ENCODE results near the gene CPEB1. TPM values are rescaled to one million over a fixed set of nuclear protein-coding genes. Genes with fewer than 3 reads are reported as not detected.

Gene CPEB1
- total RNA-seq, 1 experiment from 2014 or later: 1.0 TPM

GRCh38 chr15:82539691-82540054 lies 107.5 kb downstream of the CPEB1 start:
- H3K9ac ChIP-seq (ENCODE audit: extremely low read depth, insufficient read length, low read length): peak overlapping the region; percentile 89
- Mint-ChIP-seq H3K4me3 (peak overlapping the region; percentile 95 to 99), H3K36me3 (ENCODE audit: insufficient read depth in 1 of 3, low read depth in 3 of 3) (peaks cover 45 to 53% (median 51%) of the 10 kb centered on the region in 3 experiments), H3K9me3 (peaks cover 0 to 8% of the 10 kb centered on the region in 2 experiments; a peak in 1 of 5 replicates), H3K4me1 (peaks cover 41% of the 10 kb centered on the region in 2 experiments), H3K27ac (peak overlapping the region; percentile 95 to 99 (median 98)), H3K27me3 (ENCODE audit: low read depth) (no peaks in the 10 kb centered on the region; the same call in none of the 2 replicates)
- peak overlapping the region; percentile 3 for H2BK5ac ChIP-seq (ENCODE audit: insufficient read length, low read length)
- no peak overlapping the region for H2BK120ac ChIP-seq (ENCODE audit: low read depth, low read length, poor library complexity, severe bottlenecking)
- no peaks in the 10 kb centered on the region for H4K20me1 ChIP-seq (ENCODE audit: control insufficient read depth, insufficient read depth, insufficient read length)
- no peak overlapping the region for H3K23ac ChIP-seq (ENCODE audit: insufficient read length, low read depth, low read length)
- no peak overlapping the region for H3T11ph ChIP-seq (ENCODE audit: low read length)
- H3K79me2 ChIP-seq (ENCODE audit: insufficient read depth, low read length): peaks cover 12% of the 10 kb centered on the region; the same call in 1 of the 2 replicates
- peak overlapping the region; percentile 89 for H3K18ac ChIP-seq (ENCODE audit: insufficient read length, low read depth, low read length)
- no peak overlapping the region for H2BK15ac ChIP-seq (ENCODE audit: low read depth, low read length)
- H2AK5ac ChIP-seq (ENCODE audit: insufficient read length, low read length): no peak overlapping the region
- peak overlapping the region; percentile 72 for H3K14ac ChIP-seq (ENCODE audit: insufficient read depth, low read length)
- H3K79me1 ChIP-seq (ENCODE audit: insufficient read depth, low read depth, low read length, poor library complexity, severe bottlenecking): no peaks in the 10 kb centered on the region
- no CpG with 5 or more reads among the region's 23 CpGs for WGBS (ENCODE audit: extremely low coverage, insufficient read length, low lambda C conversion rate)
- no peak overlapping the region for H3K56ac ChIP-seq (ENCODE audit: insufficient read length, low read depth, low read length)
- H4K8ac ChIP-seq (replicated peaks; ENCODE audit: insufficient read length, low read depth, low read length): no peak overlapping the region
- H3K4me2 ChIP-seq (ENCODE audit: insufficient read depth, insufficient read length, low read length): peak overlapping the region; percentile 87
- H2AFZ ChIP-seq (ENCODE audit: low read length): no peak overlapping the region
- no peak overlapping the region for H3K27ac ChIP-seq (ENCODE audit: insufficient read length, low read depth, low read length)
- H3K23me2 ChIP-seq (ENCODE audit: insufficient read length, low read depth, low read length, poor library complexity, severe bottlenecking): peaks cover 6% of the 10 kb centered on the region
- DNase-seq: no peak
- no peak overlapping the region for H2BK20ac ChIP-seq (ENCODE audit: low read depth, low read length, poor library complexity, severe bottlenecking)
- TF ChIP-seq, protein P1, sequence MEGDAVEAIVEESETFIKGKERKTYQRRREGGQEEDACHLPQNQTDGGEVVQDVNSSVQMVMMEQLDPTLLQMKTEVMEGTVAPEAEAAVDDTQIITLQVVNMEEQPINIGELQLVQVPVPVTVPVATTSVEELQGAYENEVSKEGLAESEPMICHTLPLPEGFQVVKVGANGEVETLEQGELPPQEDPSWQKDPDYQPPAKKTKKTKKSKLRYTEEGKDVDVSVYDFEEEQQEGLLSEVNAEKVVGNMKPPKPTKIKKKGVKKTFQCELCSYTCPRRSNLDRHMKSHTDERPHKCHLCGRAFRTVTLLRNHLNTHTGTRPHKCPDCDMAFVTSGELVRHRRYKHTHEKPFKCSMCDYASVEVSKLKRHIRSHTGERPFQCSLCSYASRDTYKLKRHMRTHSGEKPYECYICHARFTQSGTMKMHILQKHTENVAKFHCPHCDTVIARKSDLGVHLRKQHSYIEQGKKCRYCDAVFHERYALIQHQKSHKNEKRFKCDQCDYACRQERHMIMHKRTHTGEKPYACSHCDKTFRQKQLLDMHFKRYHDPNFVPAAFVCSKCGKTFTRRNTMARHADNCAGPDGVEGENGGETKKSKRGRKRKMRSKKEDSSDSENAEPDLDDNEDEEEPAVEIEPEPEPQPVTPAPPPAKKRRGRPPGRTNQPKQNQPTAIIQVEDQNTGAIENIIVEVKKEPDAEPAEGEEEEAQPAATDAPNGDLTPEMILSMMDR (conservative IDR thresholded peaks at IDR 0.05): no peak
- H3K9me3 ChIP-seq (ENCODE audit: control insufficient read depth, low read depth, low read length): no peaks in the 10 kb centered on the region
- H2BK12ac ChIP-seq (ENCODE audit: insufficient read length, low read depth, low read length): no peak overlapping the region
- H3K4me1 ChIP-seq (ENCODE audit: insufficient read depth, low read length): peaks cover 6% of the 10 kb centered on the region; the same call in 1 of the 2 replicates
- peak overlapping the region; percentile 89 for H3K4ac ChIP-seq (ENCODE audit: low read depth, low read length)
- H4K91ac ChIP-seq (ENCODE audit: insufficient read length, low read depth, low read length): no peak overlapping the region
- no peaks in the 10 kb centered on the region for H3K27me3 ChIP-seq (ENCODE audit: insufficient read depth, low read length)
- H4K5ac ChIP-seq (ENCODE audit: insufficient read length, low read depth, low read length): peak overlapping the region; percentile 39

Data from H9 (cell line).